TTC549 (cell line): ENCODE data around the gene KDM7A.

Source experiments
- FAIRE-seq: peaks from 2 replicates; lab custom pipeline; 2012; peaks lifted over from hg19 to GRCh38; lab: Jason Lieb, UNC

The KDM7A gene

GRCh38 chr7:140084142-140084655 lies 92.6 kb downstream of the KDM7A start:
- no peak for FAIRE-seq

DNA sequence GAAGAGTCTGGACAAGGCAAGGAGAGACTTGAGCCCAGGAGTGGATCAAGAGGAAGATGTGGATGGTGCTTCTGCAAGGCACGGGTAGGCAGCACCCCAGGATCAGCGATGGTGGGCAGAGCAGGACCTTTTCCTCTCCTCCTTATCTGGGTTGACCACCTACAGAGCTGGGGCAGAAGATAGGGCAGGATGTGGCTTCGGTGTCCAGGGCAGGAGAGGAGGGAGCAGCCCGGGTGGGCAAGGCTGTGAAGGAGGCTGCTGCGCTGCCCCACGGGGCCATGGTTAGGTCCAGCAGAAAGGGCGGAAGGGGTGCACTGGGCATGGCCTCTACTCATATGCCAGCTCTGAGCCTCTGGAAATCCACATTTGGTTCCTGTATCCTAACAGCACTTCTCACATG lies 94.0 kb downstream of the KDM7A start:
- FAIRE-seq: no peak

GRCh38 chr7:140081774-140082425 lies 94.9 kb downstream of the KDM7A start:
- FAIRE-seq: no peak

DNA sequence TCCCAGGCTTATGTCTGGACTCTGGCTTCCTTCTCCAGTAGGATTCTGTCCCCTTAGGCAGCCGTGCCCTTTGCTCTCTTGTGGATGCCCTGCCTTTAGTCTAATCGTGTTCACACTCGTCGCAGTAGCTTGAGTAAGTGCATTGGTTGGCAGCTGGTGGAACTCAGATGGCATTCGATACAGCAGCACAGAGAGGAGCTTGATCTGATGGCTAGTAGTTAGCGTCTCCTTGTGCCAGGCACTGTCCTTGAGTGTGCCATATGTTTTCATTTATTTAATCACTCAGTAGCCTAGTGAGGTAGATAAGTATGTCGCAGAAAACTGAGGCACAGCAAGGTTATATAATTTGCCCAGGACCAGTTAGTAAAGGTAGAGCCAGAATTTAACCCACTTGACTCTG lies 95.9 kb downstream of the KDM7A start:
- no peak for FAIRE-seq

GRCh38 chr7:140079121-140079536 lies 97.7 kb downstream of the KDM7A start:
- FAIRE-seq: no peak

DNA sequence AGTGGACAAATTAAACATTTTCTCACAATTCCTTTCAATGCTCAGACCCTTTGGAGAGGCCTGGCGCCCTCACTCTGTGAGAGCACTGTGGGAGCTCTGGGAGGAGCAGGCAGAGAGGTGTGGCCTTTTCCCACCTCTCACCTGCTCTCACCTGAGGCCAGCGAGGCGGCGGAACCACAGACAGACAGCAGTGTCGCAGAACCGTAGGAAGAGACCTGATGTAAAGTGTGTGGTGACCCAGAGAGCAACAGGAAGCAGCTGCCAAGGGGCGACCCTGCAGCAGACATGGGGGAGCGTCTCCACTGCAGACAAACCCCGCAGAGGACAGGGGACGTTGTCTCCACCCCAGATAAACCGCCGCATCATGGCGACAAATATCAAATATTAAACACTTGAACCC lies 98.4 kb downstream of the KDM7A start:
- no peak for FAIRE-seq

GRCh38 chr7:140074780-140075179 lies 102.0 kb downstream of the KDM7A start:
- no peak for FAIRE-seq

DNA sequence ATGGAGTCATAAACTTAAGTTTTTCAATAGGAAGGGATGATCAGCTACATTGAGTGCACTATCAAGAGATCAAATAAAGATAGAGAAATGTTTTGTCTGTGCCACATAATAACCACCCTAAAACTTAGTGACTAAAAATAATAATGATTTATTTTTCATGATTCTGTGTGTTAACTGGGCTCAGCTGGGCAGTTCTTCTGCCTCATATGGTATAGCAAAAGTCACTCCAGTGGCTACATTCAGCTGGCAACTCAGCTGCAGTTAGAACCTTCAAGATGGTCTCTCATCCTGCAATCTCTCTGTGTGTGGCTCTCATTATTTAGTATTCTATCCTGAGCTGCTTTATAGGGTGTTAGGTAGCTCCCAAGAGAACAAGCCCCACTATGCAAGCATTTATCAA lies 106.2 kb downstream of the KDM7A start:
- no peak for FAIRE-seq

DNA sequence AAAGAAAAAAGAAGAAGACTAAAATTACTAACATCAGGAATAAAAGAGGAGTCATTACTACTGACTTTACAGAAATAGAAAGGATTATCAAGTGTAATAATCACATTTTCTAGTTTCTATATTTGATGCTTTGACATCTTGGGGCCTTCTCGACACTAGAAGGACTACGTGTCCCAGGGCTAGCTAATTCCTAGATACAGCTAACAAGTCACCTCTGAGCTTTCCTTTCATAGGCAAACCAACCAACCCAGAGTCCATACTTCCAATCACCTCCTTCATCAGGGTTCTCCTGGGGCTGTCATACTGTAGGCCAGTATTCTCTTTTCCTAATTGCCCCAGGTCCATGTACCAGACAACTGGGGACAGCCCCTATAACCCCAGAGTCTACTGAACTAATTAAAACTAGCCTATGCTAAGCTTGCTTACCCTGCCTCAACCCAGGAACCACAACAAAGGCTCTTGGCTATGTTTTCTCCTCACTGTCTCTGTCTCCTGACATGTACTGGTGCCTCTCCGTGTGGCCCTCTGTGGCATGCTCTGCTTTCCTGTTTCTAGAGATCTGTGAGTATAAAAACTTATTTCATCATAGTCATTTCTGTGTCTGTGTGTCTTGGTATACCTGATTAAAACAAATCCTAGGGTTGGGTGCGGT lies 107.4 kb downstream of the KDM7A start:
- FAIRE-seq: no peak

GRCh38 chr7:140068033-140068432 lies 108.8 kb downstream of the KDM7A start:
- no peak for FAIRE-seq

DNA sequence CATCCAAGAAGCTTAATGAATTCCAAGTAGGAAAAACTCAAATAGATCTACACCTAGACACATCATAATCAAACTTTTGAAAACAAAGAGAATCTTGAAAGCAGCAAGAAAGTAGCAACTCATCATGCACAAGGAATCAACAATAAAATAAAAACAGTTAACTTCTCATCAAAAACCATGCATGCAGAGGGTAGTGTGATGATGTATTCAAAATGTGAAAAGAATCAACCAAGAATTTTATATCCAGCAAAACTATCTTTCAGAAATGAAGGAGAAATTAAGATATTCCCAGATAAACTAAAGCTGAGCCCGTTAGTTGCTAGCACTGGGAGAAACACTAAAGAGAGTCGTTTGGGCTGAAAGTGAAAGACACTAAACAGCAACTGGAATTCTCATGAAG lies 109.7 kb downstream of the KDM7A start:
- FAIRE-seq: no peak

GRCh38 chr7:140062528-140063299 lies 114.1 kb downstream of the KDM7A start, which contains the start of gene PARP12:
TSS of gene PARP12 (minus strand) at chr7:140062951. CDS start at chr7:140062847, 104 bp downstream.
- FAIRE-seq: no peak

DNA sequence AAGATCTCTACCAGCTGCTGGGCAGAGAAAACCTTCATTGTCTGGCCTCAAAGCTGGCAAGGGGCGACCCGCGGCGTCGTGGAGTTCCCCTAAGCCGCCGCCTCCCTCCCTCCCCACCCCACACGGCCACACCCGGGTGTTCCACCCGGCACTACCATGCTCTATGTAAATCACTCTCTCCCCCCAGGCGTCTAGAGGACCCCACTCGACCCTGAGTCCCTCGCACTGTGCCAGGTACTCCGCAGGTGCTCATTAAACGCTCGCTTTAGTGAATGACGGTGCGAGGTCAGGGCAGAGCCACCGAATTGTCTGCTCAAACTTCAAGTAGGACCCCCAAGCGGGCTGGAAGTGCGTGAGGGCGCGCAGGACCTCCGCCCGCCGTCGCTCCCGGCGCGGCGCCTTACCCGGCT lies 114.7 kb downstream of the KDM7A start:
- FAIRE-seq: no peak

DNA sequence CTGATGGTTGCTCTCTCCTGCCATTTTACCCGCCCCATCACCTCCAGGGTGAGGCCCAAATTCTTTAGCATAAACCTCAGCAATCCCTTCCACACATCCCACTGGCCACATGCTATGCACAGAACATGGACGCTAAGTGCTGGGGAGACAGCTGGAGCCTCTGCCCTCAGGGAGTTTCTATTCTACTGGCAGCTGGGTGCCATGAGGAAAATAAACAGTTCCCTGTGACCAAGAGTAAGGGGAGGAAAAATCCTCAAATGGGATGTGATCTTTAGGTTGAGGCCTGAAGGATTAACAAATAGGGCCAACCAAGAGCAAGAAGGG lies 115.2 kb downstream of the KDM7A start:
- FAIRE-seq: no peak

GRCh38 chr7:140060788-140061606 lies 115.8 kb downstream of the KDM7A start:
- no peak for FAIRE-seq

- FAIRE-seq: no peak
Observed at GRCh38 chr7:140060243-140060630, 116.5 kb downstream of the KDM7A start.

- FAIRE-seq: no peak
Observed at GRCh38 chr7:140059273-140060242, 117.2 kb downstream of the KDM7A start.

DNA sequence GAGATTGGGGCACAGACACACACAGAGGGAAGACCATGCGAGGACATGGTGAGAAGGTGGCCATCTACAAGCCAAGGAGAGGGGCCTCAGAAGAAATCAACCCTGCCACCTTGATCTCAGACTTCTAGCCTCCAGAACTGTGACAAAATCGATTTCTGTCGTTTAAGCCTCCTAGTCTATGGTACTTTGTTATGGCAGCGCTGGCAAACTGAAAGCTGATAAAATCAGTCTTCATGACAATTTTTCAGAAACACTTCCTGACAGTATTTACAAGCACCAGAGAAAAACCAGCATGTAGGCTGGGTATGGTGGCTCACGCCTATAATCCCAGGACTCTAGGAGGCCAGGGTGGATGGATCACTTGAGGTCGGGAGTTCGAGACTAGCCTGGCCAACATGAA lies 118.3 kb downstream of the KDM7A start:
- no peak for FAIRE-seq

- FAIRE-seq: no peak
Observed at GRCh38 chr7:140057143-140057535, 119.6 kb downstream of the KDM7A start.

GRCh38 chr7:140056431-140057142 lies 120.2 kb downstream of the KDM7A start:
- FAIRE-seq: no peak

GRCh38 chr7:140055833-140056232 lies 121.0 kb downstream of the KDM7A start:
- no peak for FAIRE-seq
